Heart left ventricle (tissue), 13 donors: ENCODE results near the gene DLX3.

Source experiments
- CTCF ChIP-seq, 12 donors: fragments of 200-600 bp; sonication (generic) in 4 of 12; IDR thresholded peaks; one replicate each; pipeline versions ENCODE4 v1.5.0 to v1.8.0; 2018 to 2022; ENCODE audit warnings: antibody characterized with exemption in 12 of 12, mild to moderate bottlenecking in 5 of 12
- POLR2A ChIP-seq, 2 donors: fragments of 450-650 bp; IDR thresholded peaks; one replicate each; pipeline ENCODE4 v1.6.1; 2017; ENCODE audit warnings: antibody characterized with exemption in 2 of 2, mild to moderate bottlenecking in 2 of 2, moderate library complexity in 2 of 2
- donor health status: ischemic (EF 13 %, LVEDD 7.1; RV severe dilation, severe dysfunction).
- donor health status: DM: no; HTN: yes; CAD: no.
- donor health status: DM: no; HTN: no; CAD: no.
- donor health status: ischemic (EF 25% LVEDD 6.9; RV normal size, moderate dysfunction).
- donor health status: ischemic (EF 25% LVEDD 5.7; RV mildly dilated, moderate dysfunction).
- donor health status: ischemic (EF 35%, LVEDD 5.7; RV mildly dilated, moderate dysfunction).
- donor health status: nonischemic (EF 11% LVEDD 7.7; RV severe dilation, severe dysfunction).
- donor health status: DM: yes; HTN: yes; CAD: no.
- donor health status: PGD.
- donor health status: ischemic (EF 29% LVEDD 5.4; RV normal size, mild dysfunction).
- donor health status: nonischemic (EF 23%, LVEDD 6.1; RV moderate dilation, normal function).

- TF ChIP-seq CTCF (IDR thresholded peaks at IDR 0.05) (no peak), POLR2A (IDR thresholded peaks at IDR 0.05) (no peak)
Observed at GRCh38 chr17:50035421-50035879, 40.4 kb upstream of the DLX3 start.
